ENCODE data around the gene MPP2.

Gene MPP2

GRCh38 chr17:43950554-43950953 lies 43.2 kb upstream of the MPP2 start:
- no peak overlapping the region for H3K4me3 ChIP-seq (ENCODE audit: control insufficient read depth, low read depth, low read length)
- TF ChIP-seq CTCF (IDR thresholded peaks at IDR 0.05; ENCODE audit: control insufficient read depth, insufficient read depth, low read depth, low read length, missing control alignments), result no peak
- no peak for DNase-seq (ENCODE audit: low read depth)

GRCh38 chr17:43949781-43950180 lies 42.4 kb upstream of the MPP2 start:
- TF ChIP-seq CTCF (IDR thresholded peaks at IDR 0.05; ENCODE audit: control insufficient read depth, insufficient read depth, low read depth, low read length, missing control alignments), result no peak
- H3K4me3 ChIP-seq (ENCODE audit: control insufficient read depth, low read depth, low read length), result no peak overlapping the region
- DNase-seq (ENCODE audit: low read depth), result no peak

GRCh38 chr17:43946781-43947180 lies 39.4 kb upstream of the MPP2 start:
- no peak for DNase-seq (ENCODE audit: low read depth)
- H3K4me3 ChIP-seq (ENCODE audit: control insufficient read depth, low read depth, low read length), result no peak overlapping the region
- TF ChIP-seq CTCF (IDR thresholded peaks at IDR 0.05; ENCODE audit: control insufficient read depth, insufficient read depth, low read depth, low read length, missing control alignments), result no peak

DNA sequence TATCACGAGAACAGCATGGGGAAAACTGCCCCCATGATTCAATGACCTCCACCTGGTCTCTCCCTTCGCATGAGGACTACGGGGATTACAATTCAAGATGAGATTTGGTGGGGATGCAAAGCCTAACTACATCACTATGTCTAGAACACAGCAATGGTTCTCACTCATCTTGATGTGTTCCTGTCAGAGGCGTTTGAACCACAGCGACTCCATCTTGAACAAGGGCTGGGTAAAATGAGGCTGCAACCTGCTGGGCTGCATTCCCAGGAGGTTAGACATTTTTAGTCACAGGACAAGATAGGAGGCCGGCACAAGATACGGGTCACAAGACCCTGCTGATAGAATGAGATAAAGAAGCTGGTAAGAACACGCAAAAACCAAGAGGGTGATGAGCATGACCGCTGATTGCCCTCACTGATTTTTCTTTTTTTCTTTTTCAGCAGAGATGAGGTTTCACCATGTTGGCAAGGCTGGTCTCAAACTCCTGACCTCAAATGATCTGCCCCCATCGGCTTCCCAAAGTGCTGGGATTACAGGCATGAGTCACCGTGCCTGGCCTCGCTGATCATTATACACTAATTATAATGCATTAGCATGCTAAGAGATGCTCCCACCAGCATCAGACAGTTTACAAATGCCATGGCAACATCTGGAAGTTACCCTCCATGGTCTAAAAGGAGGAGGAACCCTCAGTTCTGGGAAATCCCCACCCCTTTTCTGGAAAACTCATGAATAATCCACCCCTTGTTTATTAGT lies 37.9 kb upstream of the MPP2 start:
- TF ChIP-seq CTCF (IDR thresholded peaks at IDR 0.05; ENCODE audit: control insufficient read depth, insufficient read depth, low read depth, low read length, missing control alignments), result no peak
- DNase-seq (ENCODE audit: low read depth), result no peak
- H3K4me3 ChIP-seq (ENCODE audit: control insufficient read depth, low read depth, low read length), result no peak overlapping the region

- H3K4me3 ChIP-seq (ENCODE audit: control insufficient read depth, low read depth, low read length), result no peak within 1 kb of the TSS
- no peak for TF ChIP-seq CTCF (IDR thresholded peaks at IDR 0.05; ENCODE audit: control insufficient read depth, insufficient read depth, low read depth, low read length, missing control alignments)
- DNase-seq (ENCODE audit: low read depth), result no peak
These were observed 34.8 kb upstream of the MPP2 start, which contains the start of gene PPY for GRCh38 chr17:43942051-43942685. PPY (minus strand) TSS chr17:43942476; CDS start chr17:43941654, 822 bp downstream.

DNA sequence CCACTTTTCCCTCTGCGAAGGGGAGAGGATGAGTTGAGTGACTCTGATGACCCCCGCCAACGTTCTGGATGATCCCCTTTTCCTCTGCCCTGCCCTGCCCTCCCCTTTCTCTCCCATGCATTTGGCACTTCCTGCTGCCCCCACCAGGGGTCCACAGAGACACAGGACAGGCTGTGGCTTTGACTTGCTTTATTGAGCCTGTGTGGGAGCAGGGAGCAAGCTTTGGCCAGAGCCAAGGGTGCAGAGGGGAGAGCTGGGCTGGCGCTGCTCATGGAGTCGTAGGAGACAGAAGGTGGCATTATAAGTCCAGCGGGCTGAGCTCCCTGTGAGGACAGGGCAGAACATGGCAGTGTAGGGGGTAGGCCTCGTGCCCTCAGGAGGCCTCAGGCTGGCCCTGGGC lies 33.3 kb upstream of the MPP2 start:
- DNase-seq (ENCODE audit: low read depth), result no peak
- peak; percentile 74 for TF ChIP-seq CTCF (IDR thresholded peaks at IDR 0.05; ENCODE audit: control insufficient read depth, insufficient read depth, low read depth, low read length, missing control alignments)
- H3K4me3 ChIP-seq (ENCODE audit: control insufficient read depth, low read depth, low read length), result no peak overlapping the region
